ENCODE measurements around the gene RPP40.

DNA sequence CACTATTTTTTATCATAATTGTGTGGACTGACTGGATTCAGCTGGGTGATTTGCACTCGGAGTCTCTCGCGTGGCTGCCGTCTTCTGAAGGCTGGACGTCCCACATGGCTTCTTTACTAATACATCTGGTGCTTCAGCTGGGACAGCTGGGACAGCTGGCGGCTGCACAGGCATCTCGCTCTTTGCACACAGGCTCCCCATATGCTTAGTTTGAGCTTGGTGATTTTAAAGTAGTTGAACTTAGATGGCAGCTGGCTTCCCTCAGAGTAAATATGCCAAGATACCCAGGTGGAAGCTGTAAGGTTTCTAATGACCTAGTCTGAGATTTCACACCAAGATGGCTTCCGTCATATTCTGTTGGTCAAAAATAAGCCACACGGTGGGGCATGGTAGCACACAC, 42.6 kb upstream of the RPP40 start:
- TF ChIP-seq CTCF (IDR thresholded peaks at IDR 0.05) (no peak), POLR2A (IDR thresholded peaks at IDR 0.05) (no peak), EP300 (IDR thresholded peaks at IDR 0.05; ENCODE audit: low read depth) (no peak), POLR2AphosphoS5 (IDR thresholded peaks at IDR 0.05) (no peak)
